ENCODE results near the gene IMPA2.

Gene IMPA2

GRCh38 chr18:11991021-11991795, 9.9 kb downstream of the IMPA2 start:
- no peak for DNase-seq

- no peak for DNase-seq
Observed at GRCh38 chr18:11992096-11992790, 10.9 kb downstream of the IMPA2 start.

- DNase-seq: no peak
Observed at GRCh38 chr18:11993264-11993916, 12.1 kb downstream of the IMPA2 start.

DNA sequence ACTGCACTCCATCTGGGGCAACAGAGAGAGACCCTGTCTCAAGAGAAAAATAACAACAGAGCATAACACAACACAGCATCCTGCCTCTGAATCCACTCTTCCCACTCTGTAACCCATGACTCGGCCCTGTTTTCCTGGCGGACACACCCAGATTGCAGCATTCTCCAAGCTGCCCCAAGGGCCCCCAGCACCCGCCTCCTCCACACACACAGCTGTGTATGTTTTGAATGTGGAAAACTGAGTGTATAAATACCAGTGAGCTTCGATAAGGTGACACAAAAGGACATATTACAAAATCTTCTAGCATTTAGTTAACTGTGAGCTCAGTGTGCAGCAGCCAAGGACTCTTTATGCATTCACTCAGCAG, 13.0 kb downstream of the IMPA2 start:
- DNase-seq: no peak

DNA sequence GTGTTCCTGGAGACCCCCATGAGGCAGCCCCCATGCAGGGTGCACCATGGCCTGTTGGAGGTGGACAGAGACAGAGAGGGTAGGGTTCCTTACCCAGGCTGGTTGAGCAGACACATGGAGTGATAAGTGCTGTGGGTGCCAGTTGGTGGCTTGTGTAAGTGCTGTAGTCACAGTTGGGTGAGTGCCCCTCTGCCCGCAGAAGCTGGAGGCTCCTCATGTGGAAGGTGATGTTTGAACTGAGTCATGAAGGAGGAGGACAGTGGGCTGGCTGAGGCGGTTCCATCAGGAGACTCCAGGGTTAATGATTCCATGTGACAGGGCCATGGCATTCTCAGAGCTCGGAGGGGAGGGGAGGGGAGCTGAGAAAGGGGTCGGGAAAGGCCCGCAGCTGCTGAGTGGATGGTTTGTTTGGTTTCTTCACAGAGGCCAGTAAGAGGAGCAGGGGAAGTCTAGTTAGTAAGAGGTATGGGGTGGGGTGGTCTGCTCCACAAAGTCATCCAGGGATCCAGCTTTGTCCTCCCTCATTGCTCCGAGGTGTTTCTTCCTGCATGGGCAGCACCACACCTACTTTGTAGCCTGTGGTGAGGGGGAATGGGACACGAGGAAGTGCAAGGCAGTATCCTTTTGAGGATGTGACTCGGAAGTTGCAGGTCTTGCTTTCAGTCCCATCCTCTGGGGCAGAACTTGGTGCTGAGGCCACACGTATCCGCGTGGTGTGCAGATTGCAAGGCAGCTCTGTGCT, 13.6 kb downstream of the IMPA2 start:
- no peak for DNase-seq

- DNase-seq: peak; percentile 57
Observed at GRCh38 chr18:11995445-11996189, 14.3 kb downstream of the IMPA2 start.

DNA sequence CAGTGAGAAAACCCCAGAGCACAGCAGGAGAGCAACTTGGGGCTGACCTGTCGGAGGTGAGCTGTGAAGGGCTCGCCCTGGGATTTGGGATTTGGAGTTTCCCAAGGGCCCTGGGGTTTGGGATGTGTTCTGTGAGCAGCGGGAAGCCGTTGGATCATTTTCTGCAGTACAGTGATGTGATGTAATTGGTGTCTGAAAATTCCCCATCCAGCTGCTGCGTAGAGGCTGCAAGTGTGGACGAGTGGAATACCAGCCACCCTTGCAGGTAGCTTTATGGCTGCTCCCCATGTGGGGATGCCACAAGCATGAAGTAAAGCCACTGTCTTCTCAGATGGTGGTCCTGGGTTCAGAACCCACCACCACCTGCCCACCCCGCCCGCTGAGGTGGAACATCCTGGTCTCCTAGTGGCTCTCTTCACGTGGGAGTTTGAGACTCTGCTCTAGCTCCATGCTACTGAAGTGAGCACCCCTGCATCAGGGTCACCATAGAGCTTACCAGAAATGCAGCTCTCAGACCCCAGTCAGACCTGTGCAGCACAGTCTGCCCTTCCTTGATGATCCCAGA, 15.0 kb downstream of the IMPA2 start:
- no peak for DNase-seq

DNA sequence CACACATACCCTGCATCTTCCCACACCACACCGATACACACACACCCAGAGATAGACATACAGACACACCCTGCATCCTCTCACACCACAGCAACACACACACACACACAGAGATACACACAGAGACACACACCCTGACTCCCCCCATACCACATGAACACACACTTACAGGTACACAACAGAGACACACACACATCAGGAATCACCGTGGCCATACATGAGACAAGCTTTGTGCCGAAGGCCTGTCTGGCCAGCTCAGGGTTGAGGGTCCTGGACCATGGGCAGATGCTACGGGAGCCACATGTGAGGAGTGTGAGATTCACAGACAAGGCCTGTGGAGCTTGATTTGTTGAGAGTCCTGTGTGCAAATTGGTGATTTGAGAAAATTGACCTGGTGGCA, 15.6 kb downstream of the IMPA2 start:
- no peak for DNase-seq

GRCh38 chr18:11997466-11997865, 16.2 kb downstream of the IMPA2 start:
- no peak for DNase-seq

GRCh38 chr18:11998193-11998592, 16.9 kb downstream of the IMPA2 start:
- DNase-seq: no peak

GRCh38 chr18:11999429-11999828, 18.1 kb downstream of the IMPA2 start:
- DNase-seq: no peak

- no peak for DNase-seq
Observed at GRCh38 chr18:12000072-12000659, 18.9 kb downstream of the IMPA2 start.

GRCh38 chr18:12001421-12001820, 20.1 kb downstream of the IMPA2 start:
- DNase-seq: no peak

GRCh38 chr18:12003894-12004293, 22.6 kb downstream of the IMPA2 start:
- DNase-seq: no peak

- no peak for DNase-seq
Observed at GRCh38 chr18:12005538-12006487, 24.5 kb downstream of the IMPA2 start.

DNA sequence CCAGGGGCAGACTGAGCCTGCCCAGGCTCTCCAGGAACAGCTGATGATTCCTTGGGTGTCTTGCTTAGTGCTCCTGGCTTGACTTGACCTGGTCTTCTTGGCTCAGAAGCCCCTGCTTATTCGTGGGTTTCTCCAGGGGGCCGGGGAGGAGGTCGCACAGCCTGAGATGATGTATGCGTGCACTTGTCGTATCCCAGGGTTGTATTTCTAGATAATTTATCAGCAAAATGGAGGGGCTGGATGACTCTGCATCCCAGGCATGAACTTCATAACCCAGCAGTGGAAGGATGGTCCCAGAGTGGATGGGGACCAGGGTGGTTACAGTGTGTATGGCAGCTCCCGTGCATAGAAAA, 25.2 kb downstream of the IMPA2 start:
- DNase-seq: no peak

DNA sequence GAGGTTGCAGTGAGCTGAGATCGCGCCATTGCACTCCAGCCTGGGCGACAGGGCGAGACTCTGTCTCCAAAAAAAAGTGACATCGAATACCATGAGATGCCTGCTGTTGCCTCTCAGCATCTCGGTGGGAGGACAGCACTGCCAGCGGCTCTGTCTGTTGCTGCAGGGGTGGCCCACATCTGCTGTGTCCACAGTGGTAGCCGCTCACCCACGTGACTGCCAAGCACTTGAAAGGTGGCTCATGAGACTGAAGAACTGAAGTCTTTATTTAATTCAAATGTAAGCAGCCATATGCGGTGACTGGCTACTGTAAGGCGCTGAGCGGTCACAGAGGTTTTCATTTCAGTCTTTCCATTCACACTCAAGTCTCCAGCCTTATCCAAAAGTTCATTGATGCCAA, 25.8 kb downstream of the IMPA2 start:
- no peak for DNase-seq

DNA sequence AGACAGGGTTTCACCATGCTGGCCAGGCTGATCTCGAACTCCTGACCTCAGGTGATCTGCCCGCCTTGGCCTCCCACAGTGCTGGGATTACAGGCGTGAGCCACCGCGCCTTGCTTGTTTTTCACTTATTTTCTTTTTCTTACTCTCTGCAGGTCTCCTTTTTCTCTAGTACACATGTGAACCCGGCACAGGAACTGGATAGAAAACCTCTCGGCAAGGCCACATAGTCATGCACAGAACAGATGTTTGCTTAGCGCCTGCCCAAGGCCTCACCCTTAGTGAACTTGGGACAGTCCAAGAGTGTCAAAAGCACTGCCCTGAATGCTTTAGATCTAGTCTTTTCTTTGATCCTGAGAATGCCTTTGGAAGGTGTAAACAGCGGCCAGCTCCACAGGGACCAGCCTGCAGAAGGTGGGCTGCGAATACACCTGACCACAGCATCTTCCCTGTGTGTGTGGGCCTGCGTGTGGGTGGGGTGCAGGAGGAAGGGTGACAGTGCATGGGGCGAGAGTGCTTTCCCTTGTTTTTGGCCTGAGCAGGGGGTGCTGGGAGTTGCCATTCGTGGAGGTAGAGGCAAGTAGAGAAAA, 27.0 kb downstream of the IMPA2 start:
- no peak for DNase-seq

GRCh38 chr18:12008842-12009580, 27.7 kb downstream of the IMPA2 start:
- no peak for DNase-seq

All from SHP77 treated with DMSO at 0.1 percent for 48 hours (cell line).